Raji (cell line): Measurements from ENCODE around the gene SLC44A5.

Experiments
- POLR2A ChIP-seq: IDR thresholded peaks from 2 replicates; pipeline ENCODE4 v1.6.1; 2011; ENCODE audit warnings: low read depth, low read length, control low read depth; ENCODE audit not compliant: insufficient read depth

SLC44A5 gene

DNA sequence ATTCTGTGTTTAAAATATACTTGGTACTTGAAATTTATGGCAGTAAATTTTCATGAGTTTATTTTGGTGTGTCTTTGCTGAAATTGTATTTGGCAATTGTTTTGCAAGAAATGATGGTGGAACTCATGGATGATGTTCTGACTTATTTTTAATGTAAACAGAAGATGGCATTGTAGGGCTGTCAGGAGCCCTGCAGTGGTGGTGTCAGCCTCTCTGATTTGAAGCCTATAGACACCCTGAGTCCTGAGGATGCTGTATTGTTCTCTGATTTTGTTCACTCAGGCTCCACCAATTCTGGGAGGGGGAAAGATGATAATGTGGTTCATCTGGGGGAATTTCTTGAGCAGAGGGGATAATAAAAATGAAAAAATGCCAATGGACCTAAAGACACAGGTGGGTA lies 396.9 kb downstream of the SLC44A5 start:
- no peak for TF ChIP-seq POLR2A

GRCh38 chr1:75211648-75212047 lies 399.3 kb downstream of the SLC44A5 start:
- no peak for TF ChIP-seq POLR2A

DNA sequence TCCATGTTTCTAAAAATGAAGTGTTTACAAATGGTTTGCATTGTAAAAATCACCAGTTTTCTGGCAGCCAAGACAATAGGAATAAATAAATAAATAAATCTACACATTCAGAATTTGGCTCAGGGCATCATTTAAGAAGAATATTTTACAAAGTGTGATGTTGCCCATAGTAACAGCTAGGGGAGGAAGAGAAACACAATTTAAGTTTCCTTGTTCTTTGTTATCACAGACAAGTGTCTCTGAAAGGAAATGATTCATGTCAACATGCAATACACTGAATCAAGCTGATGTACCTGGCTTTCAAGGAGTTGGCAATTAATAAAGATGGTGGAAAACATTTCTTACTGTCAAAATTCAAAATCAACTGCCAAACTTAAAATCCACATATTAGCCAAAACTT lies 402.1 kb downstream of the SLC44A5 start:
- TF ChIP-seq POLR2A = no peak

DNA sequence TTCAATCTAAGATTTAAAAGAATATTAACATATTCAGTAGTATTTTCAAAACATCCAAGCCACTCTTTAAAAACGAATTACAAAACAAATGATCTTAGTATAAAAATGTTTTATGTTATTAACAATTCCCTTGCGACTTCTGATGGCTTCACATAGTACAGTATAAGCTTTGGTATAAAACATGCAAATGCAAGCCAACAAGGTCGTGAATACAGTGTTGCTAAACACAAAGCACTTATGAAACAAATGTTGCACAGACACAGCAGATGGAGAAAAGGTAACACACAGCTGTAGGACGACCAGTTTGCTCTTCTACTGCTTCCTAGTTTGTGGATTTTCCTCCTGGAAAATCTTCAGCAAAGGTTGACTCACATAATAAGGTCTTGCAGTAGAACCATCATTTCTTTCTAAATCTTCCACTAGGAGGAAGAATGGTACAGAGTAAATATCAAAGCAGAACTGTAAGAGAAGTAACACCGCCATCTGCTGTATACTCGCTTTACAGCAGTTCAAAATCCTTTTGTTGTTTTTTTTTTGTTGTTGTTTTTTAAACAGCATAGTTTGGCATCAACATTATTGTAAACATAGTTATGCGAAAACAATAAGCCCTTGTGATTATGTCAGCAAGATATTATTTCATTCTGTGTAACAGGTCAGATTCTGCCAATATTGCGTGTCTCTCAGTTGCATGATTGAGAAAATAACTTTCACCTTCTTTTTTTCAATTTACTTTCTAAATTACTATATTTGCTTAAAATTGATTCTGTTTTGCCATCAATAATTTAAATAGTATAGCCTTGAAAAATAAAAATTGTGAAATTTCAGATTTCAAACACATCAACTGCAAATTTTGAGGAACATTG lies 407.3 kb downstream of the SLC44A5 start:
- no peak for TF ChIP-seq POLR2A

DNA sequence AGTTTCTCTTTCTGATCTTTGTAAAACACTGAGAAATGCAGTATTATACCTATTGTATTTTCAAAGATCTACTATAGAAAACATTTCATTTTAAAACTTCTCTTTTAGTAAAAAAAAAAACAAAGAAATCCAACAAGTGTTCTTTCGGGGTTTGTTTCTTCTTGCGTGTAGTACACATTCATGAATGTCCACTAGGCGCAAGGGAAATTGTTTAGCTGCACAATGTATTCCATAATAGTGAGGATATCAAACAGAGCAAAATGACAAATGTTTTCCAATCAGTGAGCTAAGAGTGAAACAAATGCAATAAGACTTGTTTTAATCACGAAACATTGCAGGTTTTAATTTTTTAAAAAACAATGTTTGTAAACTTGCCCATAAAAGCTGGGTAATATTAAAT lies 408.2 kb downstream of the SLC44A5 start:
- TF ChIP-seq POLR2A = no peak

DNA sequence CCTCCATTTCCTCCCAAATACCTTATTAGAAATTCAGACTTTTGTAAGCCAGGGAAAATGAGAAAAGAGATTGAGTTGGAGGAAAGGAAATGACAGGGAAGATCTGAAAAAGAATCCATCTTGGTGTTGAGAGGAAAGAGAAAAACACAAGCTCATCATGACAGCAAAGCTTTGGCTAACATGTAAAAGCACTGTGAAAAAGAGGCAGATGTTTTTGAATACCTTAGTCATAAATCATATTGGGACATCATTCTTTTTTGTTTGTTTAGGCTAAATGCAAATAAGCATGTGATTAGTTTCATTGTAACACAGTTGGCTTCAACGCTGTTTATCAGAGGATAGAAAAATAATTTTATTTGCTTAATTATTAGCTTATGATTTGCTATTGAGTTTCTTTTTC lies 412.2 kb downstream of the SLC44A5 start:
- no peak for TF ChIP-seq POLR2A

GRCh38 chr1:75198163-75198562 lies 412.8 kb downstream of the SLC44A5 start:
- no peak for TF ChIP-seq POLR2A

GRCh38 chr1:75188892-75189291 lies 422.0 kb downstream of the SLC44A5 start:
- TF ChIP-seq POLR2A = no peak

DNA sequence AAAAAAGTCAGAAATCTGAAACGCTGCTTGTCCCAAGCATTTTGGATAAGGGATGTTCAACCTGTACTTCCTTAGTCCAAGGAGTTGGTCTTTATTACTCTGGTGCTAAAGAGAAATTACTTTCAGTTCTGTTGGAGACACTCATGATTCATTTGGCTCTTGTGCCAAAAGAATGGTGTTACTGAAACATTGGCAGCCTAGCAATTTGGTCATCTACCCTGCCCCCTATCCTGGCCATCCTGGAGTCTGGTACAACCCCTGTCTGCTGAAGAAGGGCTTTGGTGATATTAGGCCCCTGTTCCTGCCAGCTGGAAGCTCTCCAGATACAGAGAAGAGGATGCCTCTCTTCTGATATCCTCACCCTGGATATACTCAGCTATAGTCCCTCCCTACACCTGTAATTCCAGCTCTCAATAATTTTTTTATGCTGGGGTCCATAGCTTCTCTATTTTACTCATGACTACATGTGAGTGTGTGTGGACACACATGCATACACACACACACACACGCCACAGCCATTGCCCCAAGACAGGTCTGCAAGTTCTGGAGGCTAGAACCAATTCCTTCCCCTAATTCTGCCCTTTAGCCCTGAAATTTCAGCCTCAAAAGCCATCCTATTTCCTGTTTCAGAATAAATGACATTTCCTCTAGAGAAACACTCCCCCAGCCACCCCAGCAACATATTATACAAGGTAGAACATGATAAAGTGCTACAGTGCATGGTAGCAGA lies 436.7 kb downstream of the SLC44A5 start:
- no peak for TF ChIP-seq POLR2A

GRCh38 chr1:75172556-75172955 lies 438.4 kb downstream of the SLC44A5 start:
- TF ChIP-seq POLR2A = no peak

DNA sequence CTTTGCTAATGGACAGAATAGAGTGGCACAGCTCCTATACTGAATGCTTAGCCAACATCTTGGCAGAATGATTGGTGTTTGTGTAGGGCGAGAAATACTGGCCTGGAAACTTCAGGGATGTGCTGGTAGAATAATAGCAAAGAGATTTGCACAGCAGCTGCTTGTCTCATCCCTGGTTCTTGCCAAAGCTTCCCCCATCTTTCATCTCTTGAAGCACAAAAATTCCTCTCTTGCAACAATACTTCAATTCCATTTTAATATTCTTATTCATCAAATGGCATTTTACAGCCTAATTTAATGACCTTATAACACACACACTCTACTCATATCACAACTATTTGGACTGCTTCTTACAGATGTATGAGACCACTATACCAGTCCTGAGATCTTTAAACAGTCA lies 439.0 kb downstream of the SLC44A5 start:
- TF ChIP-seq POLR2A = no peak

GRCh38 chr1:75170981-75171380 lies 439.9 kb downstream of the SLC44A5 start:
- no peak for TF ChIP-seq POLR2A

- TF ChIP-seq POLR2A = no peak
Observed at GRCh38 chr1:75170011-75170410, 440.9 kb downstream of the SLC44A5 start.

- TF ChIP-seq POLR2A = no peak
Observed at GRCh38 chr1:75166821-75167220, 444.1 kb downstream of the SLC44A5 start.

GRCh38 chr1:75165264-75165663 lies 445.6 kb downstream of the SLC44A5 start:
- TF ChIP-seq POLR2A = no peak

- no peak for TF ChIP-seq POLR2A
Observed at GRCh38 chr1:75159154-75159553, 451.8 kb downstream of the SLC44A5 start.
